HG03095 (cell line): ENCODE measurements around the gene CDH13.

ENCODE experiments used
- ATAC-seq: cut with Tn5 transposase; IDR thresholded peaks from one replicate; pipeline ENCODE4 v1.9.1; 2021; ENCODE audit warnings: moderate library complexity; ENCODE audit not compliant: unreplicated experiment

The CDH13 gene

GRCh38 chr16:83723901-83724300, 1097.1 kb downstream of the CDH13 start:
- ATAC-seq: no peak

GRCh38 chr16:83724585-83724984, 1097.8 kb downstream of the CDH13 start:
- ATAC-seq: no peak

- no peak for ATAC-seq
Observed at GRCh38 chr16:83725313-83725712, 1098.5 kb downstream of the CDH13 start.

- no peak for ATAC-seq
Observed at GRCh38 chr16:83727018-83727417, 1100.2 kb downstream of the CDH13 start.

- no peak for ATAC-seq
Observed at GRCh38 chr16:83727751-83728352, 1101.1 kb downstream of the CDH13 start.

GRCh38 chr16:83728492-83728891, 1101.7 kb downstream of the CDH13 start:
- ATAC-seq: no peak

- ATAC-seq: no peak
Observed at GRCh38 chr16:83730812-83731211, 1104.0 kb downstream of the CDH13 start.

- ATAC-seq: no peak
Observed at GRCh38 chr16:83732536-83732935, 1105.8 kb downstream of the CDH13 start.

- no peak for ATAC-seq
Observed at GRCh38 chr16:83733301-83733700, 1106.5 kb downstream of the CDH13 start.

GRCh38 chr16:83734136-83734535, 1107.4 kb downstream of the CDH13 start:
- no peak for ATAC-seq

GRCh38 chr16:83737729-83738354, 1111.1 kb downstream of the CDH13 start:
- no peak for ATAC-seq

- ATAC-seq: no peak
Observed at GRCh38 chr16:83738923-83739503, 1112.2 kb downstream of the CDH13 start.

GRCh38 chr16:83742124-83742899, 1115.5 kb downstream of the CDH13 start:
- no peak for ATAC-seq

GRCh38 chr16:83743241-83743640, 1116.5 kb downstream of the CDH13 start:
- ATAC-seq: no peak

- ATAC-seq: no peak
Observed at GRCh38 chr16:83743720-83744119, 1117.0 kb downstream of the CDH13 start.

GRCh38 chr16:83744441-83744981, 1117.7 kb downstream of the CDH13 start:
- ATAC-seq: no peak

GRCh38 chr16:83746611-83747010, 1119.8 kb downstream of the CDH13 start:
- ATAC-seq: no peak

- ATAC-seq: no peak
Observed at GRCh38 chr16:83747936-83748335, 1121.2 kb downstream of the CDH13 start.

GRCh38 chr16:83755391-83755790, 1128.6 kb downstream of the CDH13 start:
- ATAC-seq: no peak

GRCh38 chr16:83762141-83762991, 1135.6 kb downstream of the CDH13 start:
- ATAC-seq: no peak

- ATAC-seq: no peak
Observed at GRCh38 chr16:83762992-83763358, 1136.2 kb downstream of the CDH13 start.
